Measurements from ENCODE around the gene LHX2.

The LHX2 gene

DNA sequence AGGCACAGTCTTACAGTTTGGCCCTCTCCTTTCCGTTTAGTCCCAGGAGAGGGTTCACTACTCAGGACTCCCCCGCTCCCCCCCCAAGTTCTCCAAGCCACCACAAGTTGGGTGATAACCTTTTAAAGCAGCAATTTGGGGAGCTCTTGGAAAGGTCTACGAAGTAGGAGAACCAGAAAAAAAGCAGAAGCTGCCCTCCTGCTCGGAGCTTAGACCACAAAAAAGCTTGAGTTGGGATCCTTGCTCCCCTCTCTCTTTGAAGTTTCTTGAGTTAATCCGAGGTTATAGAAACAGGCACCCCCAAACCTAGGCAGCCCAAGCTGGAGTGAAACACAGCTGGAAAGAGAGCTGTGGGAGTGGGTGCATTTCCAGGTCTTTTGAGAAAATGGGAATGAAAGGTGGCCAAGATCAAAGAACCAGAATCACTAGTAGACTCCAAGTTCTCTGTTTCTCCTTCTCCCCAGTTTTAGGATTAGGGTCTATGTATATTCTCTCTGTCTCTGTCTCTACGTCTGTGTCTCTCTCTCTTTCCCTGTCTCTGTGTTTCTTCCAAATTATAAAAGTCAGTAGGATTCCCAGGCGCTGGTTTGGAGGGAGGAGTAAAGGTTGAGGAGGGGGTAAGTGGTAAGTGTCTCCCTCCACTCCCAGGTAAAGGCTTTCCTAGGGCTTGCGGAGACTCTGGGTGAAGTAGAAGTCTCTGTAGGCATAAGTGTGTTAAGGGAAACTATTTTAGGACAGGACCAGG, 2.8 kb downstream of the LHX2 start:
- no peak for DNase-seq

GRCh38 chr9:124014956-124015660, 3.5 kb downstream of the LHX2 start:
- no peak for DNase-seq

GRCh38 chr9:124015661-124016131, 4.1 kb downstream of the LHX2 start:
- no peak for DNase-seq

- DNase-seq = no peak
Measured at GRCh38 chr9:124016175-124017050, 4.8 kb downstream of the LHX2 start.

DNA sequence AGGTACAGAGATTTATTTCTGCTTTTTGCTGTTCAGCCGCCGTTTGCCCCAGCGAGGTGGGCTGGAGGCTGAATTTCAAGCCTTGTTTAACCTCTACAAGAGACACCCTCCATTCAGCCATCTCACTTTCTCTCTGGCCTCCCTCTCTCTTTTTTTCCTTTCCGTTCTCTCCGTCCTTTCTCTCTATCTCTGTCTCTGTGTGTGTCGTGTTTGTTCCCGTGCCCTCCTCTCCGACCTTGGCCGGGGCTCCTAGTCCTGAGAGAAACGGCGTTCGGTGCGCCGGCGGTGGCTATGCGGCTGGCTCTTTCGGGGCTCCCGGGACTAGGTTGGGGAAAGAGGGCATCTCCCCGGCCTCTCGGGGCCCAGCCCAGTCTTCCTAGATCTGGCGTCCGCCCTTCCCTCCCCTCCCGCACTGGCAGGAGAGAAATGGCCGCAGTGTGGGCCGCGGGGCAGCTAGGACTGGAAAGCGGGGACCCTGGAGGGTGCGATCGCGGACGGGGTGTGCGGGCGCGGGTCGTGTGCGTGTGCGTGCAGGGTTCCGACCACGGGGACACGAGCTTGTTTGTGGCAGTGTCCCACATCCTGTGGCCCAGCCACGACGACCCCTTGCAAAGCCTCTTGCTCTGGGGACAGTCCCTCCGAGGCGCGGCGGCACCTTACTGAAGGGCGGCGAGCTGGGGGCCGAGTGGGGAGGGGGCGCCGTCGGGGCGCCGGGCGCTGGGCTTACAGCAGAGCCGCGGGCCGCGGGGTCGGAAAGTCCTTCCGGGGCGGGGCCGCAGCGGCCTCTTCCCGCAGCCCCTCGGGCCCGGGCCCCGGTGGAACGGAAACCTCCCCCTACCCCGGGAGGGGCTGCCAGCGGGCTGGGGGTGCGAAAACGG, 5.7 kb downstream of the LHX2 start:
- no peak for DNase-seq

- no peak for DNase-seq
Measured at GRCh38 chr9:124017929-124018729, 6.6 kb downstream of the LHX2 start.

- DNase-seq = no peak
Measured at GRCh38 chr9:124018730-124019697, 7.4 kb downstream of the LHX2 start.

DNA sequence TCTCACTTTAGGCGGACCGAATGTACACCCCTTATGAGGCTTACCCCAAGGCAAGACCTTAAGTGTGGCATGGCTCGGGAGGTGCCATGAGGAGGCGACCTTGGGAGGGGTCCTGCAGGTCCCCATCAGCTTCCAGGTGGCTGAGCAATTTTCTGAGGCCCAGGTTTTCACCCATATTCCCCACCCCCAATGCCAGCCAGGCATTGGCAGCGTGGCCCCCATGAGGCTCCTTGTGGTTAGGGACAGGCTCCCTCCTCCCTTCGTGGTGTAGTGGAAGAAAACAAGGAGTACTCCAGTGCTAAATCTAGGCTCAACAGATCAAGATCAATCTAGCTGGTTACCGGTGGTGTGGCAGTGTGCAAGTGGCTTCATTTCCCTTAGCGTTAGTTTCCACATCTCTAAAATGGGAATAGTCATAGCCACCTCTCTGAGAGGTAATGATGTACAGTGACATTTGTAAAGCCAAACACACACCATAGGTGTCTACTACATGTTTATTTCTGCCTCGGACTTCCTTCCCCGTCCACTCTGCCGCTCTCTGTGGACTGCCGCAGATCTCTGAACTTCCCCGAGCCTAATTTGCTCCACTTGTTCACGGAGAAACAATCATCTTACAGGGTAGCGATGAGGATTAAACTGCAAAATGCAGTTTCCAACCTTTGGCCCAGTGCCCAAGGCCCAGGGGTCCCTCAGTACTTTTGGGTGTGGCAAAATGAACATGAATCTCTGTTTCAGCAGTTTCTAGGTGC, 8.4 kb downstream of the LHX2 start:
- DNase-seq = no peak

- DNase-seq = no peak
Measured at GRCh38 chr9:124020520-124021384, 9.2 kb downstream of the LHX2 start.

- no peak for DNase-seq
Measured at GRCh38 chr9:124021385-124021769, 9.8 kb downstream of the LHX2 start.

- DNase-seq = no peak
Measured at GRCh38 chr9:124022201-124023121, 10.9 kb downstream of the LHX2 start.

- no peak for DNase-seq
Measured at GRCh38 chr9:124024107-124024506, 12.5 kb downstream of the LHX2 start.

- DNase-seq = no peak
Measured at GRCh38 chr9:124029617-124030016, 18.0 kb downstream of the LHX2 start.

DNA sequence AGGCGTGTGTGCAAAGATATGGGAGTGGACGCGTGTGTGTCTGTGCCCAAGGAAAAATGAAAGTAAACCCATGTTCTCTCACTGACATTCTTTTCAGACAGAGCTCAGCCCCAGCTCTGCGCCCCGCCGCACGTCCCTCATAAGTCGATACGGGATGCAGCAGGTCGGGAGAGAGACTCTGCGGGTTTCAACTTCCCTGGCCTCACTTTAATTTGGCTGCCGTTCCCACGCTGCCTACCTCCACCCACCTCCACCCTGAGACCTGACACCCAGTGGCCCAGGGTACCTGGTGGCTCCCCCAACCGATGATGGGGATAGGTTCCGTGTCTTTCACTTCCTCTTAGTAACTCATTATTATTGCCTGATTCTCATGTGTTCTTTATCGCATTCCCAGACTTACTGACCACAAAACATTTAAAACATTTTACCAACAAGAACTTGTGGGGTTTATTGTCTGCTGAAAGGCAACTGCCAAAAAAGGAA, 19.4 kb downstream of the LHX2 start:
- no peak for DNase-seq

- no peak for DNase-seq
Measured at GRCh38 chr9:124032247-124032646, 20.7 kb downstream of the LHX2 start.

DNA sequence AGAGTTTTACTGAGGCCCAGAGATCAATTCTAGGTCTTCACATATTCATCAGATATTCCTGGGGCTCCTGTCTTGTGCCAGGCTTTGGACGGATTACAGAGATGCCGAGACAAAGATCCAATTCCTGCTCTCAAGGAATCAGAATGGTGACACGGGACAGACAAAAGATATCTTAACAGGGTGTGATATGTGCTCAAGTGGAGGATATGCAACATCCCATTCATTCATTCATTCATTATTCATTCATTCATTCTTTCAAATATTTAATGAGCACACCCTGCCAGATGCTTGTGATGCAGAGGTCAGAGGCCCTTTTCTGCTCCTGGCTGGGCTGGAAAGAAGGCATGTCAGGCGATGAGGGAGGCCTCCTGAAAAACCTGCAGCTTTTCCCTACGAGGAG, 21.8 kb downstream of the LHX2 start:
- no peak for DNase-seq

DNA sequence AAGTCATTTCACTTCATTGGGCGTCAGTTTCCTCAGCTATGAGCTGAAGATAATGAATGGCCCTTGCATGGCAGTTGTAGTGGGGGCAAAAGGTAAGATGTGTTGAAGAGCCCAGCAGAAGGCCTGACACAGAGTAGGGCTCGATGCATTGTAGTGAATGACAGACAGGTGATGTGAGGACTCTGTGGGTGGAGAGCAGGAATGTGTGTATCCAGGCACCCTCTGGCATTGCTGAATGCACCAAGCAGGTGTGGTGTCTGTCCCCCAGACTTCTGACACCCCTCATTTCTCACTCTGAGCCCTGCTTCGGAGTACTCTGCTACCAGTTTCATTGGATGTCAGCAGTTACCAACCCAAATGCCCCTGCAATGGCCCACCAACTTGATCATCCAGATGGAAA, 22.4 kb downstream of the LHX2 start:
- DNase-seq = no peak
